AG09319 (cell line): Measurements from ENCODE around the gene PLCE1.
"Not testable (repeated sequence)": the region's sequence is repeated elsewhere in the genome, so short reads cannot be mapped to it uniquely, and the experiment has no call there.

ENCODE experiments used
- DNase-seq: peaks from one replicate; pipeline ENCODE4 v3.0.0-alpha.2; 2010; ENCODE audit warnings: low read depth; ENCODE audit errors: extremely low read depth
- CTCF ChIP-seq: IDR thresholded peaks from 2 replicates; pipeline ENCODE4 v1.5.1; 2011; ENCODE audit warnings: low read depth, mild to moderate bottlenecking, inconsistent platforms, low read length, moderate library complexity

Gene PLCE1

GRCh38 chr10:93958834-93959233, 34.9 kb upstream of the PLCE1 start:
- no peak for TF ChIP-seq CTCF

GRCh38 chr10:93960988-93961387, 32.7 kb upstream of the PLCE1 start:
- DNase-seq, result not testable (repeated sequence)

More at GRCh38 chr10:93958834-93959233, 34.9 kb upstream of the PLCE1 start:
- no peak for DNase-seq

- no peak for DNase-seq
- TF ChIP-seq CTCF, result no peak
Measured at GRCh38 chr10:93962973-93963372, 30.8 kb upstream of the PLCE1 start.

GRCh38 chr10:93963434-93963833, 30.3 kb upstream of the PLCE1 start:
- TF ChIP-seq CTCF, result no peak
- DNase-seq, result no peak

- DNase-seq, result no peak
- no peak for TF ChIP-seq CTCF
Measured at GRCh38 chr10:93965911-93966310, 27.8 kb upstream of the PLCE1 start.

- DNase-seq, result no peak
- TF ChIP-seq CTCF, result no peak
Measured at GRCh38 chr10:93967756-93968155, 26.0 kb upstream of the PLCE1 start.

GRCh38 chr10:93968540-93968945, 25.2 kb upstream of the PLCE1 start:
- TF ChIP-seq CTCF, result no peak

GRCh38 chr10:93970433-93971010, 23.2 kb upstream of the PLCE1 start:
- not testable (repeated sequence) for DNase-seq

More at GRCh38 chr10:93968540-93968945, 25.2 kb upstream of the PLCE1 start:
- no peak for DNase-seq
